Mucosa of rectum (tissue), 2 donors: ENCODE data around the gene SPAG9.

ENCODE experiments used
- H3K27ac ChIP-seq, 2 donors: one replicate each; pipeline ENCODE4 v1.7.0; 2013; ENCODE audit warnings: inconsistent platforms in 2 of 2, low read depth in 2 of 2, low read length in 2 of 2
- H3K27me3 ChIP-seq, 2 donors: one replicate each; pipeline ENCODE4 v1.7.0; 2013; ENCODE audit warnings: low read length in 2 of 2; ENCODE audit not compliant: control insufficient read depth in 2 of 2, insufficient read depth in 2 of 2
- H3K36me3 ChIP-seq, 2 donors: one replicate each; pipeline ENCODE4 v1.7.0; 2013; ENCODE audit warnings: low read length in 2 of 2; ENCODE audit not compliant: control insufficient read depth in 2 of 2, insufficient read depth in 2 of 2
- H3K4me1 ChIP-seq, 2 donors: one replicate each; pipeline ENCODE4 v1.7.0; 2013; ENCODE audit warnings: low read length in 2 of 2, mild to moderate bottlenecking in 1 of 2; ENCODE audit not compliant: control insufficient read depth in 2 of 2, insufficient read depth in 2 of 2
- H3K4me3 ChIP-seq, 2 donors: one replicate each; pipeline ENCODE4 v1.7.0; 2013; ENCODE audit warnings: low read length in 2 of 2
- H3K9ac ChIP-seq, 2 donors: one replicate each; pipeline ENCODE4 v1.7.0; 2013; ENCODE audit warnings: low read length in 2 of 2, low read depth in 1 of 2, mild to moderate bottlenecking in 1 of 2
- H3K9me3 ChIP-seq, 2 donors: one replicate each; pipeline ENCODE4 v1.7.0; 2013; ENCODE audit warnings: low read length in 2 of 2; ENCODE audit not compliant: control insufficient read depth in 2 of 2
- donor health status: healthy.
- donor health status: Normal muscosa, but diverticular disease.

Gene SPAG9

DNA sequence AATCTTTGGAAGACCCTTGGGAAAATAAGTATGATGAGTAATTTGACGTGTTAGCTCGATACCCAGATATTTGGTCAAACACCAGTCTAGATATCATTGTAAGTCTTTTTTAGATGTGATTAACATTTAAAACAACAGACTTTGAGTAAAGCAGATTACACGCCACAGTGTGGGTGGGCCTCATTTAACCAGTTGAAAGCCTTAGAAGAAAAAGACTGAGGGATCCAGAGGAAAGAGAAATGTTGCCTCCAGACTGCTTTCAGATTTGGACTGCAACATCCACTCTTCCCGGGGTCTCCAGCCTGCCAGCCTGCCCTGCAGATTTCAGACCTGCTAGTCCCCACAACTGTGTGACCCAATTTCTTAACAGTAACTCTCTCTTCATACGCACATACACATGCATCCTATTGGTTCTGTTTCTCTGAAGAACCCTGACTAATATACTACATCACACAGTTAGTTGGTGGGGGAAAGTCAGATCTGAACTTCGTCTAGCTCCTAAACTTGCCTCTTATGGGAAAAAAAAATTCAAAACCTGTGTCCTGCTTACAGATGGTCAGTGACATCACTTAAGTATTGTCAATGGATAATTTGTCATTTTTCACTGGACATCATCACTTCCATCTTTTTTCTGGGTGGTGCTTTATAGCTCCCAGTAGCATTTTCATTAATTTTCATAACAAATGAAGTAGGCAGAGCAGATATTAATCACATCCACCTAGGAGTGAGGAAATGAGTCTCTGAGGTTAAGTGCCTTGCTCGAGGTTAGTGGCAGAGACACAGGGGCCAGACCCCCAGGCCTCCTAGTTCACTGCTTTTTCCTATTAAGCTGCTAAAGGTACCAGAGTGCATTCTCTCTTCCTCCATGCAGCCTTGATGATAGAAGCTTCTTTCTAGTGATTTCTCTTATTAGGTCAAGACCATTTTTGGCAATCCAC is 146.8 kb downstream of the SPAG9 start:
- Histone ChIP-seq H3K27ac (no peak overlapping the region), H3K9ac (no peak overlapping the region), H3K36me3 (peaks cover 53 to 60% of the 10 kb centered on the region in 2 donors), H3K4me3 (no peak overlapping the region), H3K4me1 (peaks cover 0 to 2% of the 10 kb centered on the region in 2 donors), H3K27me3 (no peaks in the 10 kb centered on the region), H3K9me3 (no peaks in the 10 kb centered on the region)

DNA sequence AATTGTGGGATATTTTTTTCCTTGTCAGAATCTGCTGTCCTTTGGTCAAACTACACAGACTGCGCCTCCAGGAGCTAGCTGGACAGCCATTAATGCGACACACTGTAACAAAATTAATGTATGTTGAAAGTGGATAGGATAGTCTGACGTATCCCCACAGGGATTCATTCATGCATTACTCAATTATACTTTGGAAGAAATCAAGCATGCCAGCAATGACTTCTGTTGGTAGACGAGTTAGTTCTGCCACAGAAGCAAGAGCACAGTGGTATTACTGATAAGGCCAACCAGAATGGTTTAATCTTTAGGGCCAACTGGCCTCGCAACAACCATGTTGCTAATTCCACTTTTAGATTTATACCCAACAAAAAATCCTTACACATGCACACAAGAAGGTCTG is 148.1 kb downstream of the SPAG9 start:
- Histone ChIP-seq H3K27me3 (no peaks in the 10 kb centered on the region), H3K27ac (no peak overlapping the region), H3K4me3 (no peak overlapping the region), H3K4me1 (peaks cover 0 to 2% of the 10 kb centered on the region in 2 donors), H3K36me3 (peaks cover 45 to 49% of the 10 kb centered on the region in 2 donors), H3K9me3 (no peaks in the 10 kb centered on the region), H3K9ac (no peak overlapping the region)

DNA sequence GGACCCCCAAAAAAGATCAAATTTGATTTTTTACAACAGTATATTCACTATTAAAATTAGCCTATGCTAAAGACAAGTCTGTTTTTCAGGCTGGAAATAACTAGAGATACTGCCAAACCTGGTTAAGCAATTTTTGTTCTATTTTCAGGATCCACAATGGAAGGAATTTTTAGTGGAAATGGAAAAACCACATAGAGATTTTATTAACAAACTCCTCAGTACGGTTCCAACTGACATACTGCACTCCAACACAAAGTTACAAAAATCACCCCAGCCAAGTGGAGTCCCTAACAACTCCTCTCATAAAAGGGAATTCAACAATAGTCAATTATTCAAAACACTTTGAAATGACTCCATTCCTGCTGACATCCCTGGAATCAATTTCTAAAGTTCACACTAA is 152.9 kb downstream of the SPAG9 start:
- H3K9ac ChIP-seq = no peak overlapping the region
- H3K36me3 ChIP-seq = peaks cover 31 to 33% of the 10 kb centered on the region in 2 donors
- H3K4me1 ChIP-seq = no peaks in the 10 kb centered on the region
- H3K4me3 ChIP-seq = no peak overlapping the region
- no peaks in the 10 kb centered on the region for H3K27me3 ChIP-seq
- no peak overlapping the region for H3K27ac ChIP-seq
- H3K9me3 ChIP-seq = no peaks in the 10 kb centered on the region

GRCh38 chr17:50966163-50966666 is 154.5 kb downstream of the SPAG9 start:
- peaks cover 33 to 38% of the 10 kb centered on the region in 2 donors for H3K36me3 ChIP-seq
- H3K9ac ChIP-seq = no peak overlapping the region
- H3K27ac ChIP-seq = no peak overlapping the region

DNA sequence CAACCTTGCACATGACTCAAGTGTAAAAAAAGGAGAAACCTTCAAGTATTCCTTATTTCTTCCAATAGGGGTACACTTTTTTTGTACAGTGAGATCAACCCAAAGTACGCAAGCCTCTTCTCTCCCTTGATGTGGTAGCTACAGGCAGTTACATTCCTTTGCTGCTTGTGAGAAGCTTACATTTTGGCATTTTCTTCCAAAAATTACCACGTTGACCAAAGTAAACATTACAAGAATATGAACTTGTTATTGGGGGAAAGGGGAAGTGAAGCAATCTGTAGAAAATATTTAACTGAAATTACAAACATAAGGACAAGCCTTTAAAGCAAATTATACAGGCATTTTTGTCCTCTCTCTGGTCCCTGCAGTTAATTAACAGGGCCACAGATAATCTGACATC is 157.5 kb downstream of the SPAG9 start:
- H3K9ac ChIP-seq = no peak overlapping the region
- no peaks in the 10 kb centered on the region for H3K4me1 ChIP-seq
- H3K36me3 ChIP-seq = peaks cover 18 to 22% of the 10 kb centered on the region in 2 donors
- H3K27ac ChIP-seq = no peak overlapping the region
- no peaks in the 10 kb centered on the region for H3K9me3 ChIP-seq
- no peaks in the 10 kb centered on the region for H3K27me3 ChIP-seq
- no peak overlapping the region for H3K4me3 ChIP-seq

More at GRCh38 chr17:50966163-50966666, 154.5 kb downstream of the SPAG9 start:
- H3K27me3 ChIP-seq = no peaks in the 10 kb centered on the region
- no peak overlapping the region for H3K4me3 ChIP-seq
- H3K9me3 ChIP-seq = no peaks in the 10 kb centered on the region
- H3K4me1 ChIP-seq = no peaks in the 10 kb centered on the region

DNA sequence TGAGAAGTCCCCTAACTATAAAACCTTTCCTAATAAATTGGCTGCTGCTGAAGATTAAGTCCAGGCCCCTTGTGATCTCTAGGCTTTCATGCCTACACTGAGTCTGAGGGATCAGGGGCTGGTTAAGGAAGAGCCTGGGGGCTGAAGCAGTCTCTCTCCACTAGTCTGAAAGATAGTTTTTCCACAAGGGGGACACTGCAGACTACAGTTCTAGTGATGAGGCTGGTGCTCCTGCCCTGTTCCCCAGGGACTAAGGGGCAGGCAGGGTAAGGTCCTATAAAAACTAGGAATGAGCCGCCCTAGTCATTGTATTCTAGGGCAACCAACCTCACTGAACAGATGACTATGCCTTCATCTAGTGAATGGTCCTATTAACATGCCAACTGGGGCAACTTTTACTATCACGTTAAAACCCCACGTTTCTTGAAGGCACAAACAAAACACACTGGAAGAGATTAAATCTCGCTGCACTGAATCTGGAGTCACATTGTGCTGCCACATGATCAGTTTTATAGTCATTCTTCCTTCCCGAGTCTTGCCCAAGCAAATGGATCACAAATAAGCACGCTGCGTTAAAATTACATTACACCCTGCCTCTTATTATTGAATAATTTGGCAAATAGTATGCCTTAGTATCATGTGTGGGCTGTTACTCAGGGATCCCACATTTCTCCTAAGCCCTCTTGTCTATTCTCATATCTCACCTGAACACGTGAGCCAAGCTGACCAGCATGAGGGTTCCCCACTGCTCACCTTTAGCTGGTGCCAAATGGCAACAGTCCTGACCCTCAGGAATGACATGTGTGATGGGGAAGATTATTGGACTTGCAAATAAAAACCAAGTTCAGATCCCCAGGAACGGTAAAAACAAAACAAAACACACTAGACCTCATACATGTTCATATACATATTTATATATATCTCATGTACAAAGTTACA is 159.1 kb downstream of the SPAG9 start:
- Histone ChIP-seq H3K4me1 (peaks cover 1 to 3% of the 10 kb centered on the region in 2 donors), H3K9me3 (no peaks in the 10 kb centered on the region), H3K27me3 (no peaks in the 10 kb centered on the region), H3K36me3 (peaks cover 15% of the 10 kb centered on the region in 2 donors), H3K27ac (no peak overlapping the region), H3K4me3 (no peak overlapping the region), H3K9ac (no peak overlapping the region)

DNA sequence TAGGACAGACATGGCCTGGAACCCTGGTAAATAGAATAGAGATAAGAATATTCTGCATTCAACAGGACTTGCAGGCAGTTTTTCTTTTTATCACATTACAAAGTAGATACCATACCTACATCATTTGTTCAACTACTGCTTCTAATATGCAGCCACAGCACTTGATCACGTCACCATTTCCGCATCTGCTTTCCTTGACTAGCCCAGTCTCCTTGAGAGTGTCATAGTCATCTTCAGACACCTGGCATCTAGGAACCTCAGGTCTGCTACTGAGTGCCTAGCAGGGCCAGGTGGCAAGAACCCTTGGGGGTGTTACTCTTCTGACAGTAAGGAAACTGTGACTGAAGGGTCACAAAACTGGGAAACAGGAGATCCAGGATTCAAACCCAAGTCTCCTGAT is 161.3 kb downstream of the SPAG9 start:
- Histone ChIP-seq H3K27ac (no peak overlapping the region), H3K27me3 (no peaks in the 10 kb centered on the region), H3K36me3 (peaks cover 6 to 8% of the 10 kb centered on the region in 2 donors), H3K4me3 (no peak overlapping the region), H3K9ac (no peak overlapping the region), H3K4me1 (peaks cover 3 to 13% of the 10 kb centered on the region in 2 donors), H3K9me3 (no peaks in the 10 kb centered on the region)

DNA sequence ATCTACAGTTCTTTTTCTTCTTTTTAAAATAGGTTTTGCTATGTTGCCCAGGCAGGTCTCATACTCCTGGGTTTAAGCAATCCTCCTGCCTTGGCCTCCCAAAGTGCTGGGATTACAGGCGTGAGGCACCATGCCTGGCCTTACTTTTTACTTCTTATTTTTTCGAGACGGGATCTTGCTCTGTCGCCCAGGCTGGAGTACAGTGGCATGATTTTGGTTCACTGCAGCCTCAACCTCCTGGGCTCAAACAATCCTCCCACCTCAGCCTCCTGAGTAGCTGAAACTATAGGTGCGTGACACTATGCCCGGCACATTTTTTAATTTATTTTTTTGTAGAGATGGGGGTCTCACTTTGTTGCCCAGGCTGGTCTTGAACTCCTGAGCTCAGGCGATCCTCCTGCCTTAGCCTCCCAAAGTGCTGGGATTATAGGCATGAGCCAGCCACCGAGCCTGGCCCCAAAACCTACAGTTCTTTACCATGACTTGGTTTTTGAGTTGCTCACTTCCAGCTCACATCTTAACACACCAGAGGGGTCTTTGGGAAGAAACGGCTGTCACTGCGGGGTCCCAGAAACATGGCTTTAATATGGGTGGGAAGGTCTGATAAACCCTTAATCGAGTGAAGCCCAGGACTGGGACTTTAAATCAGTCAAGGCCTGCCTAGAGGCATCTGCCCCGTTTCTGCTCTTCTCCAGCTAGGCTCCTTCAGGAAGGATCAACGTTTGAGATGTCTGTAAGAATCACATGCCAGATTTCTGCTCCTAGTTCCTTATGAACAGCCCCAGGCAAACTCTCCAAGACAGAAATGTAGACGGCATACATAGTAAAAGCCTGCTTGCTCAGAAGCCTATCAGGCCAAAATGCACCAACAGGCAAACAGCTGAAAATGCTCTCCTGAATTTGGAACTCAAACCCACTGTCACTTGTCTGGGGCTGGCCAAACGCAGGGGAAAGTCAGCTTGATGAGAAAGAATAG is 162.8 kb downstream of the SPAG9 start:
- Histone ChIP-seq H3K27ac (no peak overlapping the region), H3K9me3 (no peaks in the 10 kb centered on the region), H3K27me3 (no peaks in the 10 kb centered on the region), H3K9ac (no peak overlapping the region), H3K36me3 (peaks cover 5 to 6% of the 10 kb centered on the region in 2 donors), H3K4me3 (no peak overlapping the region), H3K4me1 (peaks cover 5 to 21% of the 10 kb centered on the region in 2 donors)
